OCI-LY3 (cell line): ENCODE measurements around the gene DYNLRB1.

ENCODE experiments used
- EZH2phosphoT487 ChIP-seq: fragments of 200-600 bp; shearing (Covaris generic); IDR thresholded peaks from 2 replicates; pipeline ENCODE4 v1.6.1; 2018; ENCODE audit warnings: antibody characterized with exemption, mixed run types, low read depth
- TF ChIP-seq, protein P1 (sequence below): fragments of 200-600, 300-600 bp; sonication (generic); IDR thresholded peaks from 2 replicates; pipeline ENCODE4 v1.5.1; 2014; ENCODE audit warnings: antibody characterized with exemption, low read length, low read depth

DNA sequence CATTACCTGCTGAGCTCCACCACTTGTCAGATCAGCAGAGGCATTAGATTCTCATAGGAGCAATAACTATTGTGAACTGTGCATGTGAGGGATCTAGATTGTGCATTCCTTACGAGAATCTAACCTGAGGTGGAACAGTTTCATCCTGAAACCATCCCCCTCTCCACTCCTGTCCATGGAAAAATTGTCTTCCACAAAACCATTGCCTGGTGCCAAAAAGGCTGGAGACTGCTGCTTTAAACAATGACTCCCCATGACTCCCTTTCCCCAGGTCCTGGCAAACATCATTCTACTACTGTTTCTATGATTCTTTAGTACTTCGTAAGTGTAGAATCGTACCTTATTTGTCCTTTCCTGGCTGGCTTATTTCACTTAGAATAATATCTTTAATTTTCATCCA is 9.7 kb upstream of the DYNLRB1 start:
- TF ChIP-seq, protein P1, sequence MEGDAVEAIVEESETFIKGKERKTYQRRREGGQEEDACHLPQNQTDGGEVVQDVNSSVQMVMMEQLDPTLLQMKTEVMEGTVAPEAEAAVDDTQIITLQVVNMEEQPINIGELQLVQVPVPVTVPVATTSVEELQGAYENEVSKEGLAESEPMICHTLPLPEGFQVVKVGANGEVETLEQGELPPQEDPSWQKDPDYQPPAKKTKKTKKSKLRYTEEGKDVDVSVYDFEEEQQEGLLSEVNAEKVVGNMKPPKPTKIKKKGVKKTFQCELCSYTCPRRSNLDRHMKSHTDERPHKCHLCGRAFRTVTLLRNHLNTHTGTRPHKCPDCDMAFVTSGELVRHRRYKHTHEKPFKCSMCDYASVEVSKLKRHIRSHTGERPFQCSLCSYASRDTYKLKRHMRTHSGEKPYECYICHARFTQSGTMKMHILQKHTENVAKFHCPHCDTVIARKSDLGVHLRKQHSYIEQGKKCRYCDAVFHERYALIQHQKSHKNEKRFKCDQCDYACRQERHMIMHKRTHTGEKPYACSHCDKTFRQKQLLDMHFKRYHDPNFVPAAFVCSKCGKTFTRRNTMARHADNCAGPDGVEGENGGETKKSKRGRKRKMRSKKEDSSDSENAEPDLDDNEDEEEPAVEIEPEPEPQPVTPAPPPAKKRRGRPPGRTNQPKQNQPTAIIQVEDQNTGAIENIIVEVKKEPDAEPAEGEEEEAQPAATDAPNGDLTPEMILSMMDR = no peak
- no peak for TF ChIP-seq EZH2phosphoT487
